Thoracic aorta (tissue), 2 donors: Measurements from ENCODE around the gene GBP4. TPM values are rescaled to one million over a fixed set of nuclear protein-coding genes. Genes with fewer than 3 reads are reported as not detected.

Experiments
- ATAC-seq: fragments of 150-250 bp; one replicate; pipeline ENCODE4 v1.8.0; 2017; ENCODE audit warnings: low read depth; ENCODE audit not compliant: insufficient number of reproducible peaks, low FRiP score
- DNase-seq: peaks from one replicate; pipeline ENCODE4 v3.0.0-alpha.2; 2020; ENCODE audit warnings: low spot score
- H3K27ac ChIP-seq, 2 donors: fragments of 200-600 bp; sonication (generic); 1 replicate in 1 of 2; 2 replicates in 1 of 2; pipeline ENCODE4 v1.5.1; 2016; ENCODE audit warnings: mild to moderate bottlenecking in 2 of 2, moderate library complexity in 2 of 2
- H3K27me3 ChIP-seq: fragments of 200-600 bp; sonication (generic); replicated peaks from 2 replicates; pipeline ENCODE4 v1.6.0; 2016; ENCODE audit warnings: mild to moderate bottlenecking; ENCODE audit not compliant: insufficient read depth
- H3K36me3 ChIP-seq: fragments of 200-600 bp; sonication (generic); one replicate; pipeline ENCODE4 v1.5.1; 2016
- H3K4me1 ChIP-seq, 2 donors: fragments of 200-600 bp; sonication (generic); 1 replicate in 1 of 2; 2 replicates in 1 of 2; pipeline versions ENCODE4 v1.5.1 to v1.6.0; 2016; ENCODE audit warnings: low read depth in 2 of 2, mild to moderate bottlenecking in 1 of 2; ENCODE audit not compliant: control insufficient read depth in 1 of 2
- H3K4me3 ChIP-seq: fragments of 200-600 bp; sonication (generic); 2 replicates; pipeline ENCODE4 v1.5.1; 2016; ENCODE audit warnings: mild to moderate bottlenecking
- H3K9me3 ChIP-seq: fragments of 200-600 bp; sonication (generic); 2 replicates; pipeline ENCODE4 v1.5.1; 2016
- CTCF ChIP-seq: fragments of 200-600 bp; sonication (generic); IDR thresholded peaks from one replicate; pipeline ENCODE4 v1.5.1; 2019; ENCODE audit warnings: antibody characterized with exemption
- total RNA-seq, 2 donors: library from RNA; depleted of rRNA; stranded (reverse); fragments of >200 nt; gene quantifications; one replicate each; pipeline versions ENCODE4 v1.1.0 to v1.2.3, GENCODE V29; 2016

GBP4 gene
- total RNA-seq, 2 donors from 2014 or later: 5.8 to 20.2 TPM

DNA sequence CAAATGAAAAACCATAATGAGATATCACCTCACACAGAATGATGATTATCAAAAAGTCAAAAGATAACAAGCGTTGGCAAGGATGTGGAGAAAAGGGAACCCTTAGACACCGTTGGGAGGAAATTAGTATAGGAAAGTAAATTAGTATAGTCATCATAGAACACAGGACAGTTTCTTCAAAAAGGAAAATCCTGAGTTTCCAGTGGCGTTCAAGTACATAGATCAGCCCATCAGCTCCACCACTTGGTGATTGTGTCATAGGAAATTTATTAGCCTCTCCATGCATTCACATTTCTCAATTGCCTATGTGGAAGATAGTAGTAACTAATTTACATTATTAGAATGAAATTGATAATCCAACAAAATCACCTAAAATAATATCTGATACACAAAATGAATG, 52.0 kb downstream of the GBP4 start:
- no peak for TF ChIP-seq CTCF
- no peak for ATAC-seq
- DNase-seq: no peak
- Histone ChIP-seq H3K9me3 (no peaks in the 10 kb centered on the region), H3K4me1 (no peaks in the 10 kb centered on the region), H3K4me3 (no peak overlapping the region), H3K36me3 (no peaks in the 10 kb centered on the region), H3K27ac (no peak overlapping the region), H3K27me3 (no peaks in the 10 kb centered on the region)

- no peaks in the 10 kb centered on the region for H3K4me1 ChIP-seq
- no peaks in the 10 kb centered on the region for H3K36me3 ChIP-seq
- H3K9me3 ChIP-seq: no peaks in the 10 kb centered on the region
- no peaks in the 10 kb centered on the region for H3K27me3 ChIP-seq
- TF ChIP-seq CTCF: no peak
- ATAC-seq (no peak), DNase-seq (no peak)
- no peak overlapping the region for H3K4me3 ChIP-seq
- no peak overlapping the region for H3K27ac ChIP-seq
Observed at GRCh38 chr1:89143484-89143883, 55.3 kb downstream of the GBP4 start.

DNA sequence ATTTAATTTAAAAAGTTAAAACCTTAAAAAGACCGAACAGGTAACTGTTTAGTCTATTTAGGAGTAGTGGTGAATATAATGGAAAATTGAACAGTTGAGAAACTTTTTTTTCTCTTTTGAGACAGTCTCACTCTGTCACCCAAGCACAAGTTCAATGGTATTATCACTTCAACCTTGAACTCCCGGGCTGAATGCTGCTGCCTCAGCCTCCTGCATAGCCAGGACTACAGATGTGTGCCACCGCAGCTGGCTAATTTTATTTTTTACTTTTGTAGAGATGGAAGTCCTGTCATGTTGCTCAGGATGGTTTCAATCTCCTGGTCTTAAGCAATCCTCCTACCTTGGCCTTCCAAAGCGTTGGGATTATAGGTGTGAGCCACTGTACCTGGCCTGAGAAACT, 56.6 kb downstream of the GBP4 start:
- TF ChIP-seq CTCF: no peak
- Histone ChIP-seq H3K27ac (no peak overlapping the region), H3K4me3 (no peak overlapping the region), H3K27me3 (no peaks in the 10 kb centered on the region), H3K4me1 (no peaks in the 10 kb centered on the region), H3K9me3 (no peaks in the 10 kb centered on the region), H3K36me3 (no peaks in the 10 kb centered on the region)
- ATAC-seq (no peak), DNase-seq (no peak)

DNA sequence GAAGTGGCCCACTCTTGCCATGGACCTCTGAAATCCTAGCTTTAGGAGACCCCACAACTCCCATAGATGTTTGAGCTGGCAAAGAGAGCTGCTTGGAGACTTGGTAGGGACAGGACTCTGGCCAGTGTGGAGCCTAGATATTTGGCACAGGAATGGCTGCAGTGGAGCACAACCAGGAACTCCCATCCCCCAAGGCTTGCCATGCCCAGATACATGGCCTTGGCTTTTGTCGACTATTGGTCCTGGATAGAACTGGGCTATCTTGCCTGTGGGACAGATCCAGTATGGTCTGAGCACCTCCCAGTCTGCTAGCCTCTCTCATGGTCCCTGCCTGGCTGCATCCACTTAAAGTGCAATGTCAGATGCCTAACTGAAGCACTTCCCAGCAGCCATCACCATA, 65.0 kb downstream of the GBP4 start:
- TF ChIP-seq CTCF: no peak
- ATAC-seq (no peak), DNase-seq (no peak)
- Histone ChIP-seq H3K36me3 (no peaks in the 10 kb centered on the region), H3K4me1 (peaks cover 10 to 11% of the 10 kb centered on the region in 2 donors), H3K4me3 (no peak overlapping the region), H3K9me3 (no peaks in the 10 kb centered on the region), H3K27me3 (no peaks in the 10 kb centered on the region), H3K27ac (no peak overlapping the region)

Other genes starting within 250 kb of the GBP4 start
- 10 to 100 TPM; 16.7 to 24.8 TPM for gene KYAT3, start 206.3 kb downstream of the GBP4 start, total RNA-seq
- gene RBMXL1, start 206.3 kb downstream of the GBP4 start, total RNA-seq: 10 to 100 TPM; 17.6 to 26.2 TPM
- gene GBP3, start 176.1 kb downstream of the GBP4 start, total RNA-seq: 10 to 100 TPM; 44.7 to 51.9 TPM
- gene GBP1, start 133.7 kb downstream of the GBP4 start, total RNA-seq: 10 to 100 TPM; 26.4 to 68.9 TPM
- 10 to 100 TPM; 79.7 to 89.5 TPM for gene GBP2, start 72.8 kb downstream of the GBP4 start, total RNA-seq
- gene GBP7, start 22.9 kb downstream of the GBP4 start, total RNA-seq: under 1 TPM in 1 of 2 donors, not detected in 1; 0.21 TPM
- 10 to 100 TPM in 1 of 2 donors, 1 to 10 TPM in 1; 7.3 to 15.8 TPM for gene GBP5, start 73.9 kb upstream of the GBP4 start, total RNA-seq
- under 1 TPM in 1 of 2 donors, not detected in 1; 0.27 TPM for gene GBP6, start 165.1 kb upstream of the GBP4 start, total RNA-seq